ENCODE measurements around the gene FBXL4.

DNA sequence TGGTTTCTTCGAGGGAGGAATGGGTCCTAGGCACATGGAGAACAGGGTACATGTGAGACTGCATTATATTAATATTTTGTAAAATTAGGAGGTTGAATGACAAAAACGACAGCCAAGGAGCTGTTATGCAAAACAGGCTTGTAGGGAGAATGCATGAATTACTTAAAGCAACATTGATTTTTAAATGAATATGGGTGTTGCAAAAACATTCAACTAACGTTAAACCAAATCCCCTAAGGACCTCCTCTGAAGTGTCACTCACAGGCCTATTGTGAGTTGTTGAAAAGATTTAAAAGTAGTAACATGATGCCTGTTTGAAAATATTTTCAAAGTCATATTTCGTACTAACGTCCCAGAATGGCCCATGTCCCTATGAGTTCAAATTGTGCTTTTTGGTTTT, 21.9 kb downstream of the FBXL4 start:
- TF ChIP-seq EP300 (conservative IDR thresholded peaks at IDR 0.05; ENCODE audit: poor library complexity, severe bottlenecking) (no peak), SMC3 (conservative IDR thresholded peaks at IDR 0.05; ENCODE audit: poor library complexity) (no peak)
- TF ChIP-seq, protein P1, sequence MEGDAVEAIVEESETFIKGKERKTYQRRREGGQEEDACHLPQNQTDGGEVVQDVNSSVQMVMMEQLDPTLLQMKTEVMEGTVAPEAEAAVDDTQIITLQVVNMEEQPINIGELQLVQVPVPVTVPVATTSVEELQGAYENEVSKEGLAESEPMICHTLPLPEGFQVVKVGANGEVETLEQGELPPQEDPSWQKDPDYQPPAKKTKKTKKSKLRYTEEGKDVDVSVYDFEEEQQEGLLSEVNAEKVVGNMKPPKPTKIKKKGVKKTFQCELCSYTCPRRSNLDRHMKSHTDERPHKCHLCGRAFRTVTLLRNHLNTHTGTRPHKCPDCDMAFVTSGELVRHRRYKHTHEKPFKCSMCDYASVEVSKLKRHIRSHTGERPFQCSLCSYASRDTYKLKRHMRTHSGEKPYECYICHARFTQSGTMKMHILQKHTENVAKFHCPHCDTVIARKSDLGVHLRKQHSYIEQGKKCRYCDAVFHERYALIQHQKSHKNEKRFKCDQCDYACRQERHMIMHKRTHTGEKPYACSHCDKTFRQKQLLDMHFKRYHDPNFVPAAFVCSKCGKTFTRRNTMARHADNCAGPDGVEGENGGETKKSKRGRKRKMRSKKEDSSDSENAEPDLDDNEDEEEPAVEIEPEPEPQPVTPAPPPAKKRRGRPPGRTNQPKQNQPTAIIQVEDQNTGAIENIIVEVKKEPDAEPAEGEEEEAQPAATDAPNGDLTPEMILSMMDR (IDR thresholded peaks at IDR 0.05; ENCODE audit: poor library complexity, severe bottlenecking), result no peak
